ENCODE results near the gene ATP23. TPM values are rescaled to one million over a fixed set of nuclear protein-coding genes. Genes with fewer than 3 reads are reported as not detected.

Gene ATP23
- total RNA-seq, 2 experiments from 2014 or later: 27.5 to 51.3 TPM

GRCh38 chr12:57935331-57935730 is 6.0 kb upstream of the ATP23 start:
- Histone ChIP-seq H3K79me2 (ENCODE audit: insufficient read depth, low read depth, low read length) (peaks cover 25% of the 10 kb centered on the region; the same call in 1 of the 2 replicates), H4K20me1 (ENCODE audit: insufficient read depth, low read length) (no peaks in the 10 kb centered on the region), H3K27ac (ENCODE audit: low read depth, low read length, poor library complexity, severe bottlenecking) (peak overlapping the region; percentile 85), H3K4me2 (ENCODE audit: low read length) (peak overlapping the region; percentile 90), H3K4me1 (ENCODE audit: insufficient read depth, low read length, poor library complexity, severe bottlenecking) (peaks cover 28% of the 10 kb centered on the region), H3K9me2 (ENCODE audit: insufficient read depth, low read length) (no peaks in the 10 kb centered on the region), H3K9me3 (ENCODE audit: low read length) (no peaks in the 10 kb centered on the region), H3K36me3 (ENCODE audit: insufficient read depth, low read length) (peaks cover 17% of the 10 kb centered on the region; the same call in 1 of the 2 replicates), H3K4me3 (ENCODE audit: low read depth, low read length, poor library complexity, severe bottlenecking) (peak overlapping the region; percentile 77), H2AFZ (ENCODE audit: low read length) (peak overlapping the region; percentile 59)
- BruUV-seq (replicated peaks): no TSS peak
- CTCF ChIA-PET (ENCODE audit: unreplicated experiment): no interaction called here
- POLR2A ChIA-PET: interaction anchor here (1.2 to 2.1 kb wide), 2 partner anchors 8 to 10 kb away, joined by 3 to 5 read pairs; no protein-coding TSS in a partner anchor
- no peak for TF ChIP-seq EZH2phosphoT487 (IDR thresholded peaks at IDR 0.05; ENCODE audit: borderline replicate concordance, low read depth, low read length)
- TF ChIP-seq, protein P1, sequence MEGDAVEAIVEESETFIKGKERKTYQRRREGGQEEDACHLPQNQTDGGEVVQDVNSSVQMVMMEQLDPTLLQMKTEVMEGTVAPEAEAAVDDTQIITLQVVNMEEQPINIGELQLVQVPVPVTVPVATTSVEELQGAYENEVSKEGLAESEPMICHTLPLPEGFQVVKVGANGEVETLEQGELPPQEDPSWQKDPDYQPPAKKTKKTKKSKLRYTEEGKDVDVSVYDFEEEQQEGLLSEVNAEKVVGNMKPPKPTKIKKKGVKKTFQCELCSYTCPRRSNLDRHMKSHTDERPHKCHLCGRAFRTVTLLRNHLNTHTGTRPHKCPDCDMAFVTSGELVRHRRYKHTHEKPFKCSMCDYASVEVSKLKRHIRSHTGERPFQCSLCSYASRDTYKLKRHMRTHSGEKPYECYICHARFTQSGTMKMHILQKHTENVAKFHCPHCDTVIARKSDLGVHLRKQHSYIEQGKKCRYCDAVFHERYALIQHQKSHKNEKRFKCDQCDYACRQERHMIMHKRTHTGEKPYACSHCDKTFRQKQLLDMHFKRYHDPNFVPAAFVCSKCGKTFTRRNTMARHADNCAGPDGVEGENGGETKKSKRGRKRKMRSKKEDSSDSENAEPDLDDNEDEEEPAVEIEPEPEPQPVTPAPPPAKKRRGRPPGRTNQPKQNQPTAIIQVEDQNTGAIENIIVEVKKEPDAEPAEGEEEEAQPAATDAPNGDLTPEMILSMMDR (conservative IDR thresholded peaks at IDR 0.05; ENCODE audit: low read length): no peak
- intact Hi-C loops (cut with micrococcal nuclease; ENCODE audit: unreplicated experiment): no loop called here
- no peak for DNase-seq (ENCODE audit: low spot score)

GRCh38 chr12:57935839-57936512 is 5.4 kb upstream of the ATP23 start:
- H3K4me1 ChIP-seq (ENCODE audit: insufficient read depth, low read length, poor library complexity, severe bottlenecking): peaks cover 33% of the 10 kb centered on the region
- peak; percentile 98 for DNase-seq (ENCODE audit: low spot score)
- no peaks in the 10 kb centered on the region for H4K20me1 ChIP-seq (ENCODE audit: insufficient read depth, low read length)
- peak overlapping the region; percentile 85 for H3K27ac ChIP-seq (ENCODE audit: low read depth, low read length, poor library complexity, severe bottlenecking)
- peak overlapping the region; percentile 59 for H2AFZ ChIP-seq (ENCODE audit: low read length)
- ChIA-PET CTCF (ENCODE audit: unreplicated experiment) (no interaction called here), POLR2A (interaction anchor here (0.8 to 2.1 kb wide), 6 partner anchors 11 to 85 kb away, joined by 3 to 5 read pairs (median 3); no protein-coding TSS in a partner anchor)
- H3K9me2 ChIP-seq (ENCODE audit: insufficient read depth, low read length): no peaks in the 10 kb centered on the region
- intact Hi-C loops (cut with micrococcal nuclease; ENCODE audit: unreplicated experiment): no loop called here
- no peaks in the 10 kb centered on the region for H3K9me3 ChIP-seq (ENCODE audit: low read length)
- peaks cover 17% of the 10 kb centered on the region; the same call in 1 of the 2 replicates for H3K36me3 ChIP-seq (ENCODE audit: insufficient read depth, low read length)
- no TSS peak for BruUV-seq (replicated peaks)
- H3K79me2 ChIP-seq (ENCODE audit: insufficient read depth, low read depth, low read length): peaks cover 25% of the 10 kb centered on the region; the same call in 1 of the 2 replicates
- H3K4me2 ChIP-seq (ENCODE audit: low read length): peak overlapping the region; percentile 90
- TF ChIP-seq EZH2phosphoT487 (IDR thresholded peaks at IDR 0.05; ENCODE audit: borderline replicate concordance, low read depth, low read length): no peak
- TF ChIP-seq, protein P1 (conservative IDR thresholded peaks at IDR 0.05; ENCODE audit: low read length): no peak
- peak overlapping the region; percentile 77 for H3K4me3 ChIP-seq (ENCODE audit: low read depth, low read length, poor library complexity, severe bottlenecking)

GRCh38 chr12:57936513-57936883 is 4.9 kb upstream of the ATP23 start:
- DNase-seq (ENCODE audit: low spot score): no peak
- ChIA-PET CTCF (ENCODE audit: unreplicated experiment) (no interaction called here), POLR2A (interaction anchor here (0.8 to 2.1 kb wide), 6 partner anchors 11 to 85 kb away, joined by 3 to 5 read pairs (median 3); no protein-coding TSS in a partner anchor)
- no peaks in the 10 kb centered on the region for H3K9me3 ChIP-seq (ENCODE audit: low read length)
- TF ChIP-seq EZH2phosphoT487 (IDR thresholded peaks at IDR 0.05; ENCODE audit: borderline replicate concordance, low read depth, low read length): no peak
- TF ChIP-seq, protein P1 (conservative IDR thresholded peaks at IDR 0.05; ENCODE audit: low read length): no peak
- intact Hi-C loops (cut with micrococcal nuclease; ENCODE audit: unreplicated experiment): no loop called here
- H3K79me2 ChIP-seq (ENCODE audit: insufficient read depth, low read depth, low read length): peaks cover 25% of the 10 kb centered on the region; the same call in 1 of the 2 replicates
- peak overlapping the region; percentile 90 for H3K4me2 ChIP-seq (ENCODE audit: low read length)
- H3K4me3 ChIP-seq (ENCODE audit: low read depth, low read length, poor library complexity, severe bottlenecking): peak overlapping the region; percentile 77
- H4K20me1 ChIP-seq (ENCODE audit: insufficient read depth, low read length): no peaks in the 10 kb centered on the region
- BruUV-seq (replicated peaks): TSS peak; percentile 100
- H2AFZ ChIP-seq (ENCODE audit: low read length): peak overlapping the region; percentile 59; the same call in 1 of the 2 replicates
- H3K27ac ChIP-seq (ENCODE audit: low read depth, low read length, poor library complexity, severe bottlenecking): peak overlapping the region; percentile 85
- H3K4me1 ChIP-seq (ENCODE audit: insufficient read depth, low read length, poor library complexity, severe bottlenecking): peaks cover 33% of the 10 kb centered on the region
- peaks cover 17% of the 10 kb centered on the region; the same call in 1 of the 2 replicates for H3K36me3 ChIP-seq (ENCODE audit: insufficient read depth, low read length)
- H3K9me2 ChIP-seq (ENCODE audit: insufficient read depth, low read length): no peaks in the 10 kb centered on the region
